NCI-H2227 treated with DMSO at 0.1 percent for 48 hours (cell line): ENCODE data around the gene ASIC5.
A peak's percentile ranks its signal among the peaks of the same experiment; 100 is the strongest.
"Not testable (repeated sequence)": the region's sequence is repeated elsewhere in the genome, so short reads cannot be mapped to it uniquely, and the experiment has no call there.

Source experiments
- DNase-seq: peaks from one replicate; lab custom pipeline; 2025; lab: John Stamatoyannopoulos, UW

ASIC5 gene, protein sequence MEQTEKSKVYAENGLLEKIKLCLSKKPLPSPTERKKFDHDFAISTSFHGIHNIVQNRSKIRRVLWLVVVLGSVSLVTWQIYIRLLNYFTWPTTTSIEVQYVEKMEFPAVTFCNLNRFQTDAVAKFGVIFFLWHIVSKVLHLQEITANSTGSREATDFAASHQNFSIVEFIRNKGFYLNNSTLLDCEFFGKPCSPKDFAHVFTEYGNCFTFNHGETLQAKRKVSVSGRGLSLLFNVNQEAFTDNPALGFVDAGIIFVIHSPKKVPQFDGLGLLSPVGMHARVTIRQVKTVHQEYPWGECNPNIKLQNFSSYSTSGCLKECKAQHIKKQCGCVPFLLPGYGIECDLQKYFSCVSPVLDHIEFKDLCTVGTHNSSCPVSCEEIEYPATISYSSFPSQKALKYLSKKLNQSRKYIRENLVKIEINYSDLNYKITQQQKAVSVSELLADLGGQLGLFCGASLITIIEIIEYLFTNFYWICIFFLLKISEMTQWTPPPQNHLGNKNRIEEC

DNA sequence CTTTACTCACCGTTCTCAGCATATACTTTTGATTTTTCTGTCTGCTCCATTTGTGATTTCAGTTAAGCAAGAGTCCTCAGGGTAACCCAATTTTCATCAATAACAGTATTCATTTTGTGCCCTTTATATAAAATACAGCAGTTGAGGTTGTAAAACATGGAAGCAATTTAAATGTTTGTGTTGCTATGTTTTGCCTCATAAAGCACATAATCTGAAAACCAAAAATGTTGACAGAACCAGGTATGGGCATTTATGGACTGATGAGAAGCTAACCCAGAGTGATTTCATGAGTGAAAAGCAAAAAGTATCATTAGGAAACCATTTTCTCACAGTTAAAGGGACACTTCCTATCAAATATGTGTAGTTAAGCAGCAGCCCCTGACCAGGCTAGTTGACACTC is at the start of gene ASIC5:
Gene ASIC5, minus strand, starts transcription at position 101 of the 400 bp plus-strand sequence. Its CDS starts 51 bp downstream, at position 50.
- DNase-seq = no peak

DNA sequence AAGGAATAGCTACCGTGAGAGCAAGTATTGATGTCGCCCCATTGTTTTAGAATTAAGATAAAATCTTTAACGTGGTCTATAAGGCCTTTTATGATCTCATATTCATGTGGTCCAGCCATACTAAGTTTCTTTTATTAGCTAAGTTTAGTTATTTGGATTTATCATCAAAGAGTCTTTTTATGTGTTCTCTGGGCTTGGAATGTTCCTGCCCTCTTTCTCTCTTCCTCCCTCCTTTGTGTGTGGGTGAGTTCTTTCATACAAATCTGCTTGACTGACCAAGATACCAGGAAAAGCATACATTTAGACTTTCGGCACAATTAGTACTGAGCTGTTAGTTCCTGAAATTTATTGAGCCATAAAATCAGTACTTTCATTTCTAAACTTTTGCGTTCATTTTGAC is 48.7 kb upstream of the ASIC5 start:
- no peak for DNase-seq

DNA sequence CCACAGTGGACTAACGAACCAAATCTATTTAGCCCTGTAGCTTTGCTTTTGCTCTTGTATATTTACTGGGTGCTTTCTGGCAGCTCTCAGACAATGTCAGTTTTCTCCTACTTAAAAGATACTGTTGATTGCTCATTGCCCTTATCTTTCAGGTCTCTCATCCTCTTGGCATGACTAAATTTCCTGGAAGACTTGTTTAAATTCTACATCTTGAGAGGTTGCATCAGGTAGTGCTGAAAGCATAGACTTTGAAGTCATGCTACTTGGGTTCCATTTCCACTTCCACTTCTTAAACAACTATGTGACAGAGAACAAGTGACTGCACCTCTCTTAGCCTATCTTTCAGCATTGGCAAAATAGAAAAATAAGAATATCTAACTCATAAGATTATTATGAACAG is 45.8 kb upstream of the ASIC5 start:
- DNase-seq = no peak

DNA sequence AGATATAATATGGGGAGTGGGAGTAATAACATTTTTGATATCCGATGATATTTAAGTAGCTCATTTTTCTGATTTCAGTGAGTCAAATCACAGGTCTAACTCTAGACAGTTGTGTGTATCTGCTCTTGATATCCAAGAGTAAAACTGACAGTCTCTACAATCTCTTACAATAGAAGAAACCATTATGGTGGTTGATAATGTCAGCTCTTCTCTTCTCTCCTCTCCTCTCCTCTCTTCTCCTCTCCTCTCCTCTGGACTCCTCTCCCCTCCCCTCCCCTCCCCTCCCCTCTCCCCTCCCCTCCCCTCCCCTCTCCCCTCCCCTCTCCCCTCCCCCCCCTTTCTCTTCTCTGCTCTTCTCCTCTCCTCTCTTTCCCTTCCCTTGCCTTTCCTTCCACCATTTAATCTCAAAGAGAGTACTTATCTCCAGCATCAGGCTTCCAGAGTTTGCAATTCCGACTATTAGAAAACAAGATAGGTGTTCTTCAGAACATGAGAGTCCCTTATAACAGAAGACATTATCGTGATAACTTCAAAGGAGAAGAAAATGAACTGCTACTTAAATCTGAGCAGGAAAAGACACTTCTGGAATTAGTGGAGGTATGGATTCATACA is 43.6 kb upstream of the ASIC5 start:
- no peak for DNase-seq

DNA sequence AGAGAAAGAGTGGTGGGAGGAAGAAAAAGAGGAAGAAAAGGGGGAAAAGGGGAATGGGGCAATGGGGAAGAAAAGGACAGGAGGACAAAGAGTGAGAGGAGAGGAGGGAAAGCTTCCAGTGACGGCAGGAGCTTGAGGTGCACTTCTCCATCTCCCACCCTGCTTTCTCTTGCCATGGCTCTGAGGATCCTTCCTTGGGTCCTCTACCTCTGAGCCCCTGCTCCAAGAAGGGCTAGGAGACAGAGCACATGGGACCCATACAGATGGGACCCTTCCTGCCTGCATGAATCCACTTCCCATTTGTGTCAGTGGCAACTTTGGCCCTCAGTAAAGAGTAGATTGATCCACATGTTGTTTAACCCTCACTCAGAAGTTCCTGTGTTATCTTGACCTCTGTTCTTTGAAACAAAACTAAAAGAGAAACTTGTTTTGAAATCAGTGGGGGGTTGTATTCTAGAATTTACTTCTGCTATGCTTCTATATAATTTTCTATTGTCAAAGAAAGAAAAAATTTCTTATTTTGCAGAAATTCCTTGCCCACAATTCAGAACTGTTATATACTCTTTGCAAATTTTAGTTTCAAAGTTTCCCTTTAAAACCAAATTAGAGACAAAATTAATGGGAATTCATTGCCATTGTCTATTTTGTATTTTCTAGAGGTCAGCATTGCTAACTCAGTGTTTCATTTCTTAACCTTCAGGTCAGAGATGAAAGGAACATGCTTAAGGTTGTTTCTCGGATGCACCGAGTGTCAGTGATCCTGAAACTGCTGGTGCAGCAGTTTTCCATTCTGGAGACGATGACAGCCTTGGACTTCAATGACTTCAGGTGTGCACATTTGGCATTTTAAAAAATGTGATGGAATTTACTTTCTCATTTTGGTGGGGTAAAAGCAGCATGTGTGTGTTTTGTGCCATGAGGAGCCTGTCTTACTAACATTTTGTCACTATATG is 42.4 kb upstream of the ASIC5 start:
- no peak for DNase-seq

DNA sequence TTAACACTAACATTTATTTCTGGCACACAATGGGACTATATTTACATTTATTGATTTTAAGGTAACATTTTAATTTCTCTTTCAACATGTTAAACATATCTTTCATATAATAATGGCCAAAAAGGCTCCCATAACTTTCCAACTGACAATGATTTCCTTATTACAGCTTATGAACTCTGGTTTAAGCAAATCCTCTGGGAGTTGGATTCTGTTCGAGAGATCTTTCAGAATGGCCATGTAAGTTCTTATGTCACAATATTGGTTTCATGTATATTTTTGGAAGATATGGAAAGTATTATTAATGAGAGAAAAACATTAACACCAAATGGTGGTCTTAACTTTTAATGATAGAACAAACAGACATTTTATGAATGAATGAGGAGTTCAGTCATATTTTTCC is 41.5 kb upstream of the ASIC5 start:
- DNase-seq = no peak

DNA sequence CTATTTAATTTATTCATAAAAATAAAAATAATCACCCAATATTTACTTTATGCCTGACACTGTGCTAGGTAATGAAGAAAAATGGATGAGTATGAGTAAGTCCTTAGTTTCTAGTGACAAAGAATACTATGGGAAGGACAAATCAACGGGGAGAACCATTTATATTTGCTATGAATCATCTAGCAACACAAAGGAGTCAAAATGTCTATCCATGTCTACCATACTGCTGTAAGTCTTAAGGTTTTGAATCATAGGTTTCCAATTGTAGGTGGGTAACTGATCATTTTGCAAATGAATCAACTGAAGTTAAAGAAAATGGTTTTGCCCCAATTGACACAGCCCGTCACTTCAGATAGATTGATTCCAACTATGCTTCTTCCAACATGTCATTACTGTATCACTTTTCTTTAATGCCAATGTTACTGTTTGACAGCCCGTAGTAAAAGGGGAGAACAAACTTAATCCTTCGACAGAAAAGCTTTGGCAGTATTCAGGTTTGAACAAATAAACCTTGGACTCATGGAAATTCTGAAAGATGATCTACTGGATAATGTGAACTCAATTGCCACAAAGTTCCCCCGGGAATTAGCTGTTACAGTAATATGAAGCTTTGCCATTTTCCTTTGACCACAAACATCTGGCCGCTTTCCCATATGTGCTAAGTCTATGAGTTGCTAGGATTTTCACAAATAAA is 40.6 kb upstream of the ASIC5 start:
- peak; percentile 90 for DNase-seq

DNA sequence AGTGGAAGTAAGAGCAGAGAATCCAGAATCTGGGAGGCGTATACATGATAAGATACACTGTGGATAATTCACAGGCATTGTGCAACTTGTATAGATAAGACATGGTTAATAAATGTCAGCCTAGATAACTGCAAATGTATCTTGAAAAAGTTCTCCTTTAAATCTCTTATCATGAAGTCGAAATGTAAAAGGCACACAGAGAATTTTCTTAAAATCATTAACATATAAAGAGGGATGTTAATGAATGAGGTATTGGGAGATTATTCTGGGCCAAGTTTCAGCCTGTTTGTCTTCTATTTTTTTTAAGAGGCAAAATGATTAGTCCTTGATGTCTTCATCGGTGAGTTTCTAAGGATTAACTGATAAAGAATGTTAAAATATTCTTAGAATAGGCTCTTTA is 38.3 kb upstream of the ASIC5 start:
- DNase-seq = no peak

DNA sequence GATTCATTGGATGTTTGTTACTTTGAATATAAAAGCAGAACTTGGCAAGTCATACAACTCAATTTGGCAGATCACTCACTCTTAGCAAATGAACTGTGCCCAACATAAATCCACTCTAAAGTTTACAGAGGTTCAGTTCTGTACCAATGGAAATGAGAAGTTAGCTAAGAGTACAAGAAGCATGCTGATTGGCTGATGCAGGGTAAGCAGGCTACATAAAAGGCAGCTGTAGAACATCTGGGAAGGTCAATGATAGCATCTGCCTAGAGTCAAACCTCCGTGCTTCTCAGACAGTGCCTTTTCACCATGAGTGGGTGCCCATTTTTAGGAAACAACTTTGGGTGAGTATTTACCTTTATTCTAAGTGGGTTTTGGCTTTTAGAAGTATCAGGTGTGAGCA is 37.4 kb upstream of the ASIC5 start, which contains the start of gene TDO2:
Gene TDO2, plus strand, starts transcription at position 244 of the 400 bp plus-strand sequence. Its CDS starts 63 bp downstream, at position 307.
- no peak for DNase-seq

DNA sequence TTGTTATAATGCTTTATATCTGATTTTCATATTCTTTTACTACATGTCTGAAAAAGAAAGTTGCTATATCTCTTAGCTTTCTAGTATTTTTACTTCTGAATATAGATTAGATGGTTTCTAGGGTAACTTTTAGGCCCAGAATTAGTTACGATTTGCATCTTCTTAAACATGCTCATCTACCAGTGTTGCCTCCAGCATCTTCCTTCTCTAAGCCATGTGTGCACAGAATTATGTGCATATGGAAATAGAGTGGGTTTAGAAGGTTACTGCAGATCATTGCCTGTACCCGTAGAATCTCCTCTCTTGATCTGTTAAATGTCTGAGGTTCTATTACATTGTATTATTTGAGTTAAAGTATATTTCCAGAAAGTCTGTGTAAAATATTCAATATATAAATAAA is 34.9 kb upstream of the ASIC5 start:
- no peak for DNase-seq

DNA sequence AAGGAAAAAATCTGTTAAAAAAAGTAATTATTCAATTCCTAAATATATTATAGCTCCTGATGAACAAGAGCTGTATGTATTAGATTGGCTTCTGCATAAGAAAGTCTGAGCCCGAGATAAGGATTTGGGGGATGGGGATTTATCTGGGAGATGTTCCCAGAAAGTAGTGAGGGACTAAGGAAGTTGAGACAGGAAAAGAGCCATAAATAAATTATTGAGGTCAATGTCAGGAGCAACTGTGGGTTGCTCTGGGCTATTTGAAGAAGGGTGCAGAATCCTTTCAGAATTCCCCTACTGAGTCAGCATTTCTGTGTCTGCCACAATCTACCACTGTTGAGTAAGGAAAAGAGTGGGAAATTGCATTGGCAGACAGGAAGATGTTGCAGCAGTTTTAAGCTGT is 34.3 kb upstream of the ASIC5 start:
- no peak for DNase-seq

DNA sequence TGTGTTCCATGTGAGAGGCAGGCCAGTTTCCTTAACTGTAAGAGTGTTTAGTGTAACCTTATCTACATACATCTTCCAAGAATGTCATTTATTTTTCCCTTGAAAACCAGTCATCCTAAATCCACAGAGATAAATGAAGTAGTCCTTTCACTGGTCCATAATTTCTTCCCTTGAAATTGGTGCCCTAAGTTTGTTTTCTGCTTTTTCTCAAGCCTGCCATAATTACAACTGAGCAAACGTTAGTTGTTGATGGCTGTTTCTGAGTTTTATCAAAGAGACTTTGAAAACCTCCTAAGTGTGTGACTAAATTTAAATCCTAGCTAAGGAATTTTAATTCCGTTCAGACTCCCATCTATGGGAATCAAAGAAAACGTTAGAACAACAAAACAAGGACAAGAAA is 33.8 kb upstream of the ASIC5 start:
- peak; percentile 2 for DNase-seq

DNA sequence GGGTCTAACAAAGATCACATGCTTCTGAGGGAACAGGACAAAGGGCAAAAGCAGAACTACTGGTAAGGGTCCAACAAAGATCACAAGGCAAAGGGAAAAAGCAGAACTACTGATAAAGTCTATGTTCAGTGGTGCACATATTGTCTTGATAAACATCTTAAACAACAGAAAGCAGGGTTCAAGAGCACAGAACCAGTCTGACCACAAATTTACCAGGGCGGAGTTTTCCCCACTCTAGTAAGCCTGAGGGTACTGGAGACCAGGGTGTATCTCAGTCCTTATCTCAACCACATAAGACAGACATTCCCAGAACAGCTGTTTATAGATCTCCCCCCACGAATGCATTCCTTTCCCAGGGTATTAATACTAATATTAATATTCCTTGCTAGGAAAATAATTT is 32.3 kb upstream of the ASIC5 start:
- DNase-seq = not testable (repeated sequence)

DNA sequence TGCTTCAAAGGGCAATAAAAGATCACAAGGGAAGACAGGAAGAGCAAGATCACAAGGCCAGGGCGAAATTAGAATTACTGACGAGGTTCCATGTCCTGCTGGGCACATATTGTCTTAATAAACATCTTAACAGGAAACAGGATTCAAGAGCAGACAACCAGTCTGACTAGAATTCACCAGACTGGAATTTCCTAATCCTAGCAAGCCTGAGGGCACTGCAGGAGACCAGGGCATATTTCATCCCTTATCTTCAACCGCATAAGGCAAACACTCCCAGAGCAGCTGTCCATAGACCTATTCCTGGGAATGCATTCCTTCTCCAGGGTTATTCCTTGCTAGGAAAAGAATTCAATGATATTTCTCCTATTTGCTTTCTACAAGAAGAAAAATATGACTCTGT is 25.0 kb upstream of the ASIC5 start:
- DNase-seq = no peak

DNA sequence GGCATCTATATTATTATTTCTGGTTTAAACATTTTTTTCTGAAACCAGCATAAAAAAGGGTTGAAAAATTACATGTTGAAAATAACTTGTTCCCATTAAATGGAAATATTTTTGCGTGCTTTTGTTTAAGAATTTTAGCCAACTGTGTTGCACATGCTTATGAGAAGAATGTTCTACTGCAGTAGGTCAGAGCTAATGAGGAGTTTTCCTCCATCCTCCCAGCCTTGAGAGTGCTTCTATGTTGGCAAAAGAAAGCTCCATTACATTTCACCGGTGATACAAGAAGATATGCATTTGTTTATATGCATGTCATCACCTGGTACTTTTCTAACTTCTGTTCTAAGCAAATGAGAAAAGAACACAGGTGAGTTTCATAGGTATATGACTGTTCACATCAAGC is 23.9 kb upstream of the ASIC5 start:
- no peak for DNase-seq

DNA sequence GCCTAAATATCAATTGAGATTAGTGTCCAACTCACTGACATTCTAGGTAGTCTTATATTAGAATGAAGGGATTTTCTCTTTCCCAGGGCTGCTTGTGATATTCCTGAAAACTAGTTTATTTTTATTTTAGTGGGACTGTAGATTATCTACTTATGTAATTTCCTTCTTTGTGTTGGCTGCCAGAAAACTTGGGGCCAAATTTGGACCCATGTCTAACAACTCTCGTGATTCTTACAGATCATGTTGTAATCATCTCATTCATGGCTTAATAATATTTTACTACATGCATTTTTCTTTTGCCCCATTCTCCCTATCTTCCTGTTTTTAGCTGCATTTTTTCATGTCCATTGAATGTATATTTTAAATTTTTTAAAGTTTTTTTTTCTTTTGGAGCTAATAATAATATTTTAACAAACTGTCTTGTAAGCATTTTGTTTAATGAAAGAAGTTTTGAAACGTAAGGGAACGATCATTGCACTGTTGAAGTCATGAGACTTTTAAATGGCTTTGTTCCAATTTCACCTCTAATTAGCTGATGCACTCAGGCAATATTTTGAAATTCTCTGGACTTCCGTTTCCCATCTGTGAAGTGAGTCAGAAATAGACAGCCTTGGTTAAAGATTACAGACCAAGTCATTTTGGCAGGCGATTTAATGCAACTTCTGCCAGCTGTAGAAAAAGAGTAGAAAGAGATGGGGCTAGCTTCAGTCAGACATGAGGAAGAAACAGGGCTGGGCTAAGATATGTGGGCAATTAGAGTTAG is 23.1 kb upstream of the ASIC5 start:
- DNase-seq = no peak

DNA sequence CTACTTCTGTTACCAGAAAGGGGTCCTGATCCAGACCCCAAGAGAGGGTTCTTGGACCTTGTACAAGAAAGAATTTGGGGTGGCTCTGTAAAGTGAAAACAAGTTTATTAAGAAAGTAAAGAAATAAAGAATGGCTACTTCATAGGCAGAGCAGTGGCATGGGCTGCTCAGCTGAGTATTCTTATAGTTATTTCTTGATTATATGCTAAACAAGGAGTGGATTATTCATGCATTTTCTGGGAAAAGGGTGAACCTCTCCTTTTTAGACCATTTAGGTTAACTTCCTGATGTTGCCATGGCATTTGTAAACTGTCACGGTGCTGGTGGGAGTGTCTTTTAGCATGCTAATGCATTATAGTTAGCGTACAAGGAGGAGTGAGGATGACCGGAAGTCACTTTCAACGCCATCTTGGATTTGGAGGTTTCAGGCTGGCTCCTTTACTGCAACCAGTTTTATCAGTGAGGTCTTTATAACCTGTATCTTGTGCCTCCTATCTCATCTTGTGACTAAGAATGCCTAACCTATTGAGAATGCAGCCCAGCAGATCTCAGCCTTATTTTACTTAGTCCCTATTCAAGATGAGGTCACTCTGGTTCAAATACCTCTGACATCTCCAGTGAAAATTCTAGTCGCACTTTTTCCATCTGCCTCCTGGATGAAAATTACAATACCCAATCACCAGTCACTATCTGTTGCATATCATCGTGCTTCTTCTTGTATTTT is 21.9 kb upstream of the ASIC5 start:
- DNase-seq = no peak

DNA sequence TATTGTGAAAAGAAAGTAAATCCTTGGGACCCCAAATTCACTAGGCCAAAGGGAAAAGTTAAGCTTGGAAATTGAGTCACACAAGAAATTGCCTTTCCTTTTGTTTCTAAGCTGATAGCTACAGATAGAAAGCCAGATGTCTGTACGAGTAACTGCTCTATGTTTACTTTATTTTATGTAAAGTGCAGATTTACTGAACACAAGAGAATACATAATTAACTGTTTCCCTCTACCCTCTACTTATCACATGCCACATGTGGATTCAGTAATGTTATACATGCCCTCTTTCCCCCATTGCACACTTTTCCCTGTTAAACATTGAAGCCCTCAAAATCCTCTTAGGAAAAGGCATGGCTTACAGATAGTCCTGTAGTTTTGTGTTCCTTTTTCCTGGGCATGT is 21.0 kb upstream of the ASIC5 start:
- no peak for DNase-seq

DNA sequence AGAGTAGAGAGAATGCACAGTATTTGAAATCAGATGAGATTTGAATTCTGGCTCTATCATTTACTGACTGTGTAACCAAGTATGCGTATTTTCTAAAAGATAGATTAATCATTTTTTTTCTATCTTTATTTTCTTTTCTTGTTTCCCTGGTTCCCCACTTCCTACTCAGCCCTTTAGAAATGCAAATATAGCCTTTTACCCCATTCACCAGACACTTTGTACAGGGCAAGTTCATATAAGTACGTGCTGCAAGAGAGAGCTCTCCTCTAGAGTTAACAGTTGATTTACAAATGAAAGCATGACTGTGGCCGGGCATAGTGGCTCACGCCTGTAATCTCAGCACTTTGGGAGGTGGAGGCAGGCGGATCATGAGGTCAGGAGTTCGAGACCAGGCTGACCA is 19.6 kb upstream of the ASIC5 start:
- DNase-seq = no peak

DNA sequence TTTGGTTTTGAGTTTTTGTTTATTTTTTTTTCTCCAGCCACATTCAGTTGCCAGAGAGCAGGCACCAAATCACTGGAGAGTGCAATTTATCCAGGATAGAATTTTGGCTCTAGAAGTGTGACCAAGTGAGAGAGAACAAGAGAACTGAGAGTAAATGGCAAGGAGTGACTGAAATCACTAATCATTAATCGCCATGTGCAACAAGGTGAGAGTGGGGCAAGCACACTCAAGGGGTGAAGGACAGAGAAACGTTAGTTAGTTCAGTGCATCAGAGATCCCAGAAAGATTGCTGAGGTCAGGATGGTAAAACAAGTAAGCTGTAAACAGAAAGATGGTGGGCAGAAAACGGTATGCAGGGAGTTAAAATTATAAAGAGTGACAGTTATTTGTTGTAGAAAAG is 17.8 kb upstream of the ASIC5 start:
- DNase-seq = no peak
